Body of pancreas (tissue), 4 donors: ENCODE results near the gene GNS.

Experiments used
- CTCF ChIP-seq, 7 experiments: fragments of 450-650 bp in 4 of 7; fragments of 200-600 bp in 3 of 7; sonication (generic) in 3 of 7; IDR thresholded peaks; one replicate each; pipeline ENCODE4 v1.5.1; 2016 to 2019; ENCODE audit warnings: antibody characterized with exemption in 7 of 7
- POLR2A ChIP-seq, 3 donors: fragments of 450-650 bp; IDR thresholded peaks; one replicate each; pipeline ENCODE4 v1.6.1; 2016; ENCODE audit warnings: antibody characterized with exemption in 3 of 3, mild to moderate bottlenecking in 2 of 3

- TF ChIP-seq CTCF (IDR thresholded peaks at IDR 0.05) = no peak
- TF ChIP-seq POLR2A (IDR thresholded peaks at IDR 0.05) = no peak
Measured at GRCh38 chr12:64666054-64666914, 92.9 kb downstream of the GNS start.
